Airway epithelial cell (primary cell): ENCODE measurements around the gene SNRPB2. TPM values are rescaled to one million over a fixed set of nuclear protein-coding genes. Genes with fewer than 3 reads are reported as not detected.

ENCODE experiments used
- total RNA-seq: library from RNA; depleted of rRNA; stranded (reverse); fragments of >200 nt; gene quantifications from 2 replicates; pipeline ENCODE4 v1.2.3, GENCODE V29; 2015

The SNRPB2 gene
- 45.2 and 51.6 TPM in 2 replicates for total RNA-seq

DNA sequence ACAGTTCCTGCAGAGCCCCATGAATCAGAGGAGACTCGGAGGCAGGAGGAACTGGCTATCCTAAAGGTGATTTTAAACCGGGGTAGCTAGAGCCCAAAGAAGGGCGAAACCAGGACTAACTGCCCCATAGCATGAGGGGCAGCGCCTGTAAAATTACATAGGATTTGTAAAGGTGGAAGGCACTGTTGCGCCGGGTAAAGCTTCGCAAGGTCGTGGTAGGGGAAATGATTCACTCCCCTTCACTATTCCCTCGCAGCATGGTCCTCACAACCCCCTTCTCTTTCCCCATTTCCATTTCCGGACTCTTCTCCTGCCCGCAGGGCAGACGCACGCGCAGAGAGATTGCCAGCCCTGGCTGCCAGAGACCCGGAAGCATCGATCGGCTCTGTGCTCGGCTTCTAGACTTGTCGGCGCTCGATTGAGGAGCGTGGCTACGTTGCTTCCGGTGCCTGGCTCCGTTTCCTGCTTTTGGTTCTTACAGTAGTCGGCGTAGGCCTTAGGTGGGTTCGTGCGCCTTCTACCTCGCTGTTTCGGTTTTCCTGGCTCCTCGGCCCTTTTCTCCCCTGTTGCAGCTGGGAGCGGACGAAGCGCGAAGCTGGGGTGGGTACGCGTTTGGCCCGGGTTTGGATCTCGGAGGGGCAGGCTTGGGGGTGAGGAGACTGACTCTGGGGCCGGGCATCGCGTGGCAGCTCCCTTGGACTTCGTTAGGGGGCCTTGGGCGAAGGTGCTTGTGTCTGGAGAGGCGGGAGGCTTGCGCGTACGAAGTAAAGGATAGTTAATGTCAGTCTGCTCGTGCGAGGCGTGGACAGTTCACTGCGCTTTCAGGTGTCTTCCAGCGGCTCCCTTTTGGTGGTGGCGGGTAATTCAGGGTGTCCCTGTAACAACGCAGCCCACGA is at the start of gene SNRPB2:
SNRPB2 (plus strand) TSS at position 462 of the 896 bp plus-strand sequence. CDS start 1,677 bp downstream, outside the sequence.

DNA sequence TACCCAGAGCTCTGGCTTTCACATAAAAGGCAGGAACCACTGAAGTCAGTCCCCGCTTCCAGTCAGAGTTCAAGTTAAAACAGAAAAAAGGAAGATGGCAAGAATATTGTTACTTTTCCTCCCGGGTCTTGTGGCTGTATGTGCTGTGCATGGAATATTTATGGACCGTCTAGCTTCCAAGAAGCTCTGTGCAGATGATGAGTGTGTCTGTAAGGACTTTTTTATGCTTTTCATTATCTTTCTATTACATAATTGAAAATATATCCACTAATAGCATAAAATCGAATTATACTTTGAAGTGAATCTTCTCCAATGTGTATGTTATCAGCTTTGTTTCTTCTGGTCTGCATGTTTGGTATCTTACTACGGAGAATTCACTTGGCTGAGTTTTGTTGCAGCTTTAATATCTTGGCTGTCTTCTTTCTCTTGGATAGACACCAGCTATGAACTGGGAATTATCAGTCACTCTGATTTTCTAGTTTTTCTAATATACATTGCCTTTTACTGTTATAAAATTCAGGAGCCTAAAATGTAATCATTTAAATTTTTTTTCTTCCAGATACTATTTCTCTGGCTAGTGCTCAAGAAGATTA is 18.6 kb downstream of the SNRPB2 start, which contains the start of gene OTOR:
OTOR (plus strand) TSS at position 51 of the 593 bp plus-strand sequence; CDS start at position 95, 44 bp downstream.

Other genes with a start within 250 kb of the SNRPB2 start
- 9.9 and 10.1 TPM in 2 replicates for gene KIF16B, start 156.6 kb upstream of the SNRPB2 start, total RNA-seq
- gene OTOR, start 18.3 kb downstream of the SNRPB2 start, total RNA-seq = not detected in 2 replicates